Panc1 (cell line): ENCODE data around the gene CLDN4.
"Not testable (repeated sequence)": the region's sequence is repeated elsewhere in the genome, so short reads cannot be mapped to it uniquely, and the experiment has no call there.

Experiments used
- CTCF ChIP-seq: fragments of 450-650 bp; IDR thresholded peaks from 2 replicates; pipeline ENCODE4 v1.5.1; 2017; ENCODE audit warnings: mild to moderate bottlenecking
- POLR2AphosphoS5 ChIP-seq: IDR thresholded peaks from 2 replicates; pipeline ENCODE4 v1.6.1; 2012; ENCODE audit warnings: mild to moderate bottlenecking, low read depth, low read length, moderate library complexity
- REST ChIP-seq, 2 experiments: IDR thresholded peaks; 2 replicates each; pipeline ENCODE4 v1.6.1; 2011 to 2012; ENCODE audit warnings: low read depth in 2 of 2, control low read depth in 1 of 2, low read length in 1 of 2, mild to moderate bottlenecking in 1 of 2, moderate library complexity in 1 of 2; ENCODE audit not compliant: insufficient read depth in 1 of 2

- not testable (repeated sequence) for TF ChIP-seq CTCF; POLR2AphosphoS5; REST (IDR thresholded peaks at IDR 0.05; ENCODE audit: insufficient read depth in 1 of 2, low read depth in 2 of 2, low read length in 1 of 2)
Measured at GRCh38 chr7:73821597-73822285, 9.1 kb upstream of the CLDN4 start.
